Natural killer cell (primary cell): ENCODE results near the gene JARID2. TPM values are rescaled to one million over a fixed set of nuclear protein-coding genes. Genes with fewer than 3 reads are reported as not detected.

Experiments used
- ATAC-seq, 3 donors: fragments of 150-1000 bp in 2 of 3; fragments of 200-7000 bp in 1 of 3; cut with Tn5 transposase; 1 replicate in 1 of 3; 2 replicates in 2 of 3; pipeline ENCODE4 v1.10.0; 2021; ENCODE audit warnings: mild to moderate bottlenecking in 2 of 3, moderate library complexity in 2 of 3
- DNase-seq, 2 donors: peaks; one replicate each; pipeline versions ENCODE4 v3.0.0 to v3.0.0-alpha.2; 2013 to 2021; ENCODE audit warnings: mixed read lengths in 1 of 2
- H3K27ac ChIP-seq: one replicate; pipeline ENCODE4 v1.5.1; 2013; ENCODE audit warnings: mild to moderate bottlenecking, low read length
- H3K27me3 ChIP-seq: one replicate; pipeline ENCODE4 v1.6.1; 2013; ENCODE audit warnings: low read length; ENCODE audit not compliant: control insufficient read depth, insufficient read depth
- H3K36me3 ChIP-seq: one replicate; pipeline ENCODE4 v1.6.1; 2013; ENCODE audit warnings: low read length; ENCODE audit not compliant: control insufficient read depth, insufficient read depth
- H3K4me1 ChIP-seq: one replicate; pipeline ENCODE4 v1.6.1; 2013; ENCODE audit warnings: low read length; ENCODE audit not compliant: control insufficient read depth, insufficient read depth
- H3K4me3 ChIP-seq: one replicate; pipeline ENCODE4 v1.5.1; 2013; ENCODE audit warnings: low read length
- H3K9me3 ChIP-seq: one replicate; pipeline ENCODE4 v1.6.1; 2013; ENCODE audit warnings: low read length; ENCODE audit not compliant: control insufficient read depth, insufficient read depth
- H3K27ac Mint-ChIP-seq, 2 donors: one replicate each; pipeline ENCODE4 v1.8.0; 2022; ENCODE audit warnings: mild to moderate bottlenecking in 2 of 2, mixed read lengths in 2 of 2, moderate library complexity in 1 of 2
- H3K27me3 Mint-ChIP-seq, 2 donors: one replicate each; pipeline ENCODE4 v1.8.0; 2022; ENCODE audit warnings: low read depth in 2 of 2, mixed read lengths in 2 of 2
- H3K36me3 Mint-ChIP-seq: one replicate; pipeline ENCODE4 v1.8.0; 2022; ENCODE audit warnings: mixed read lengths
- H3K4me1 Mint-ChIP-seq, 2 donors: one replicate each; pipeline ENCODE4 v1.8.0; 2022; ENCODE audit warnings: mixed read lengths in 2 of 2
- H3K4me3 Mint-ChIP-seq: one replicate; pipeline ENCODE4 v1.8.0; 2022; ENCODE audit warnings: mild to moderate bottlenecking, moderate library complexity, mixed read lengths
- H3K9me3 Mint-ChIP-seq, 2 donors: one replicate each; pipeline ENCODE4 v1.8.0; 2022; ENCODE audit warnings: mixed read lengths in 2 of 2
- WGBS: methylation state at CpG from one replicate; pipeline ENCODE4 v1.1.7; 2013; ENCODE audit warnings: missing lambda C conversion rate; ENCODE audit not compliant: insufficient coverage; 5-methylcytosine and 5-hydroxymethylcytosine counted together
- intact Hi-C: fragments of 100-400 bp; cut with micrococcal nuclease; formaldehyde crosslinking; loops from one replicate; pipeline ENCODE4 v1.14.2; 2022
- total RNA-seq, 4 donors: library from RNA; stranded (reverse); fragments of 120-200 nt in 1 of 4; gene quantifications; one replicate each; pipeline versions ENCODE4 v1.2.3 to v1.2.4, GENCODE V29; 2013 to 2022
- TF ChIP-seq, protein P1 (sequence below): fragments of 200-600 bp; IDR thresholded peaks from one replicate; pipeline ENCODE4 v1.8.0; 2022; ENCODE audit warnings: antibody characterized with exemption

The JARID2 gene
- total RNA-seq, 3 donors from 2014 or later (not counting 1 experiment from before 2014, with no cell fraction given): 49.9 to 60.9 (median 60.5) TPM

DNA sequence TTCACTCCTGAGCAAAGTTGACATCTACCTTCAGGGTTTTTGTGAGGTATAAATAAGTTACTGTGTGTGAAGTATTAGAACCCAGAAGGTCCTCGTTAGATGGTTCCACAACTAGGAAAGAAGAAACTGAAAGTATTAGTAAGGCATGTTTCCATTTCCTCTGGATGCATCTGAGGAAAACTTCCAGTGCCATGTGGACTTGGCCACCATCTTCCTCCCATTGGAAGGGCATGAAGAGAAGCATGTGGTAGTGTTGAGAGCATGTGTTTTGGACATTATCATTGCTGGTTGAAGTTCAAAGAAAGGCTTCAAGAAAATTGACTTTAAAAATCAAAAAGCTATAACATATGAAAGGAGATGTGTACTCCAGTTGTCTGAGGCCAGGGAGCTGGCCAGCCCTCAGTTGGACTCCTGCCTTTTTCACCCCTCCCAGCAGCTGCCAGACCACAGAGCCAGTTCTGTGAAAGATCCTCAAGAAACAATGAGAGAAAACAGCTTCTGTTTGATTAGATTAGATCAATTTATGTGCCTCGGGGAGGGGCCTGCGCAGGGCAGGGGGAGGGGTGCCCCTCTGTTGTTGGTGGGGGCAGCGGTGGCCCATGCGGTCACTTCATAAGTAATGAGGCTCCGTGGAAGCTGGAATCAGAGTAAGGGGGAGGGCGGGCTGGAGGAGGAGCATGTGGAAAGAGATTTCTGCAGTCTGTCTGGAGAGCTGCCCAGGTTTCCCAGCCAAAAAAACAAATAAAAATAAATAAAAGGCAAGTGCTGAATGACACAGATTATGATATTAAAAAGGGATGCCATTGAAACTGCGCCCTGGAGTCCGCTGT, 154.0 kb downstream of the JARID2 start:
- Histone ChIP-seq H3K36me3 (no peaks in the 10 kb centered on the region), H3K9me3 (no peaks in the 10 kb centered on the region), H3K27ac (no peak overlapping the region), H3K27me3 (no peaks in the 10 kb centered on the region), H3K4me3 (no peak overlapping the region), H3K4me1 (peaks cover 36% of the 10 kb centered on the region)
- Mint-ChIP-seq H3K27ac (peak overlapping the region; percentile 12 to 86), H3K36me3 (no peaks in the 10 kb centered on the region), H3K4me3 (peak overlapping the region; percentile 81), H3K27me3 (no peaks in the 10 kb centered on the region), H3K4me1 (peaks cover 66 to 74% of the 10 kb centered on the region in 2 donors), H3K9me3 (no peaks in the 10 kb centered on the region)
- TF ChIP-seq, protein P1, sequence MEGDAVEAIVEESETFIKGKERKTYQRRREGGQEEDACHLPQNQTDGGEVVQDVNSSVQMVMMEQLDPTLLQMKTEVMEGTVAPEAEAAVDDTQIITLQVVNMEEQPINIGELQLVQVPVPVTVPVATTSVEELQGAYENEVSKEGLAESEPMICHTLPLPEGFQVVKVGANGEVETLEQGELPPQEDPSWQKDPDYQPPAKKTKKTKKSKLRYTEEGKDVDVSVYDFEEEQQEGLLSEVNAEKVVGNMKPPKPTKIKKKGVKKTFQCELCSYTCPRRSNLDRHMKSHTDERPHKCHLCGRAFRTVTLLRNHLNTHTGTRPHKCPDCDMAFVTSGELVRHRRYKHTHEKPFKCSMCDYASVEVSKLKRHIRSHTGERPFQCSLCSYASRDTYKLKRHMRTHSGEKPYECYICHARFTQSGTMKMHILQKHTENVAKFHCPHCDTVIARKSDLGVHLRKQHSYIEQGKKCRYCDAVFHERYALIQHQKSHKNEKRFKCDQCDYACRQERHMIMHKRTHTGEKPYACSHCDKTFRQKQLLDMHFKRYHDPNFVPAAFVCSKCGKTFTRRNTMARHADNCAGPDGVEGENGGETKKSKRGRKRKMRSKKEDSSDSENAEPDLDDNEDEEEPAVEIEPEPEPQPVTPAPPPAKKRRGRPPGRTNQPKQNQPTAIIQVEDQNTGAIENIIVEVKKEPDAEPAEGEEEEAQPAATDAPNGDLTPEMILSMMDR: no peak
- ATAC-seq (no peak), DNase-seq (no peak)
- intact Hi-C loops: no loop called here
- WGBS: 39% methylated on average over 9 of the region's 9 CpGs

DNA sequence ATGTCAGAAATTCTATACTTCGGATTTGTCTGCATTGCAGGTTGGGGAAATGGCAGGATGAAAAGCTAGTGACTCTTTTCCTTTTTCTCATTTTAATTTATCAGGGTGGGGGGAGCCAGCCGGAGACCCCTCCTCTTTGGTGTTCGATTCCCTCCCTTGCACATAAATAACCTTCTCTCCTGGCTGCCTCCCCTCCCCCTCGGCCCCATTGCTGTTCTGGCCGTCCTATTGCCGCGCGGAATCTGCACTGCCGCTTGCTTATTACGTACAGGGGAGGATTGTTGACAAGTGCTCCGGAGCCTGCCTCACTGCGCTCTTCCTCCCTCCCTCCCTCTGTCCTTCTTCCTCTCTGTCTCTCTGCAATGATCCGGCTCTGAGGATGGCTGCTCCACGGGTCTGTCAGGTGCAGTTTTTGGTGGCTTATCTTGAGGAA, 154.7 kb downstream of the JARID2 start:
- Mint-ChIP-seq H3K27ac (peak overlapping the region; percentile 76 to 86), H3K9me3 (no peaks in the 10 kb centered on the region), H3K27me3 (no peaks in the 10 kb centered on the region), H3K4me3 (peak overlapping the region; percentile 81), H3K36me3 (no peaks in the 10 kb centered on the region), H3K4me1 (peaks cover 73 to 82% of the 10 kb centered on the region in 2 donors)
- Histone ChIP-seq H3K27ac (no peak overlapping the region), H3K27me3 (no peaks in the 10 kb centered on the region), H3K9me3 (no peaks in the 10 kb centered on the region), H3K36me3 (no peaks in the 10 kb centered on the region), H3K4me1 (peaks cover 43% of the 10 kb centered on the region), H3K4me3 (no peak overlapping the region)
- intact Hi-C loops: no loop called here
- TF ChIP-seq, protein P1: no peak
- 30% methylated on average over 11 of the region's 14 CpGs for WGBS
- ATAC-seq (peak; percentile 48 to 55 (median 48)), DNase-seq (peak in 1 of 2 donors; percentile 53)

DNA sequence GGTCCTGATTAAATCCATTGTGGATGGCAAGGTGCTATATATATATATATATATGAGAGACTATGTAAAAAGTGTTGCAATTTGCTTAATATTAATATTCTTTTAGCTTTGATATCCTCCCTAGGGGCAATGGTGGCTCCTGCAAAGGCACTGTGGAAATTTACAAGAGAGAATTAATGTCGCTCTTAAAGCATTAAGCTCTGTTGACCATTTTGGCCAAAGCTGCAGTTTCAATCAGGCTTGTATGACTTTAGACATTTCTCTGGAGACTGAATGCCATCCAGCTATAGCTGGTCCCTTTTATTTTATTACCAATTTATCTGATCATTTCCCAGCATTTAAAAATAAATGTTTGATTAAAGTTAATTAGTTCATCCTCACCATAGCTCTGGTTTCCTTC, 155.3 kb downstream of the JARID2 start:
- peaks cover 48% of the 10 kb centered on the region for H3K4me1 ChIP-seq
- 100% methylated on average over 1 of the region's 1 CpG for WGBS
- intact Hi-C loops: no loop called here

More for the DNA sequence above, 155.3 kb downstream of the JARID2 start:
- Mint-ChIP-seq H3K36me3 (no peaks in the 10 kb centered on the region), H3K4me3 (peak overlapping the region; percentile 81), H3K27me3 (no peaks in the 10 kb centered on the region), H3K9me3 (no peaks in the 10 kb centered on the region), H3K4me1 (peaks cover 77 to 87% of the 10 kb centered on the region in 2 donors), H3K27ac (peak overlapping the region; percentile 76 to 86)
- H3K27me3 ChIP-seq: no peaks in the 10 kb centered on the region
- H3K4me3 ChIP-seq: no peak overlapping the region
- no peak for ATAC-seq
- no peaks in the 10 kb centered on the region for H3K9me3 ChIP-seq
- H3K27ac ChIP-seq: no peak overlapping the region
- TF ChIP-seq, protein P1: no peak
- H3K36me3 ChIP-seq: no peaks in the 10 kb centered on the region
- no peak for DNase-seq
